Stomach (tissue), 4 donors: ENCODE measurements around the gene ATP6V0A4.

Experiments used
- CTCF ChIP-seq, 7 experiments: fragments of 450-650 bp in 4 of 7; fragments of 200-600 bp in 3 of 7; sonication (generic) in 3 of 7; IDR thresholded peaks; one replicate each; pipeline ENCODE4 v1.5.1; 2016 to 2019; ENCODE audit warnings: antibody characterized with exemption in 7 of 7, control low read depth in 2 of 7, mild to moderate bottlenecking in 1 of 7
- EP300 ChIP-seq: sonication (generic); formaldehyde crosslinking; IDR thresholded peaks from one replicate; pipeline ENCODE4 v1.6.1; 2017; ENCODE audit warnings: antibody characterized with exemption
- POLR2A ChIP-seq, 4 donors: fragments of 450-650 bp; IDR thresholded peaks; one replicate each; pipeline ENCODE4 v1.6.1; 2016; ENCODE audit warnings: antibody characterized with exemption in 4 of 4, control low read depth in 2 of 4, mild to moderate bottlenecking in 1 of 4, moderate library complexity in 1 of 4
- POLR2AphosphoS5 ChIP-seq, 3 donors: sonication (generic); formaldehyde crosslinking; IDR thresholded peaks; one replicate each; pipeline ENCODE4 v1.6.1; 2016; ENCODE audit warnings: antibody characterized with exemption in 3 of 3

GRCh38 chr7:138837627-138838026 is 39.6 kb upstream of the ATP6V0A4 start:
- TF ChIP-seq CTCF (IDR thresholded peaks at IDR 0.05), result no peak
- TF ChIP-seq POLR2A (IDR thresholded peaks at IDR 0.05), result no peak
- no peak for TF ChIP-seq POLR2AphosphoS5 (IDR thresholded peaks at IDR 0.05)
- no peak for TF ChIP-seq EP300
